Vagina (tissue), 2 donors: ENCODE results near the gene CDON. TPM values are rescaled to one million over a fixed set of nuclear protein-coding genes. Genes with fewer than 3 reads are reported as not detected.

Source experiments
- DNase-seq, 2 donors: peaks; one replicate each; pipeline ENCODE4 v3.0.0-alpha.2; 2017; ENCODE audit errors: extremely low spot score in 2 of 2
- H3K27ac ChIP-seq: fragments of 200-600 bp; sonication (generic); one replicate; pipeline ENCODE4 v1.5.1; 2019
- H3K27me3 ChIP-seq: fragments of 200-600 bp; sonication (generic); one replicate; pipeline ENCODE4 v1.5.1; 2019
- H3K36me3 ChIP-seq, 2 donors: fragments of 200-600 bp; sonication (generic); one replicate each; pipeline ENCODE4 v1.5.1; 2017 to 2019
- H3K4me1 ChIP-seq: fragments of 200-600 bp; sonication (generic); one replicate; pipeline ENCODE4 v1.5.1; 2019
- H3K4me3 ChIP-seq, 2 donors: fragments of 200-600 bp; sonication (generic); 1 replicate in 1 of 2; 2 replicates in 1 of 2; pipeline ENCODE4 v1.5.1; 2016 to 2019
- H3K9me3 ChIP-seq: fragments of 200-600 bp; sonication (generic); one replicate; pipeline ENCODE4 v1.5.1; 2019
- POLR2A ChIP-seq, 2 donors: fragments of 450-650 bp; IDR thresholded peaks; one replicate each; pipeline ENCODE4 v1.6.1; 2017; ENCODE audit warnings: antibody characterized with exemption in 2 of 2, mild to moderate bottlenecking in 2 of 2, moderate library complexity in 2 of 2
- POLR2AphosphoS5 ChIP-seq, 2 donors: sonication (generic); formaldehyde crosslinking; IDR thresholded peaks; one replicate each; pipeline ENCODE4 v1.9.0; 2017; ENCODE audit warnings: antibody characterized with exemption in 2 of 2, mild to moderate bottlenecking in 2 of 2, low read depth in 1 of 2; ENCODE audit not compliant: insufficient read depth in 1 of 2
- intact Hi-C: fragments of 100-400 bp; cut with DNase I; formaldehyde crosslinking; loops from one replicate; pipeline ENCODE4 v1.15.1; 2023
- total RNA-seq: library from RNA; depleted of rRNA; stranded (reverse); fragments of >200 nt; gene quantifications from one replicate; pipeline ENCODE4 v1.2.3, GENCODE V29; 2016
- TF ChIP-seq, protein P1 (sequence below), 3 experiments: fragments of 450-650 bp in 2 of 3; fragments of 200-600 bp in 1 of 3; sonication (generic) in 1 of 3; IDR thresholded peaks; one replicate each; pipeline ENCODE4 v1.5.1; 2017 to 2019; ENCODE audit warnings: antibody characterized with exemption in 3 of 3, mild to moderate bottlenecking in 2 of 3, moderate library complexity in 2 of 3

CDON gene
- total RNA-seq, 1 donor from 2014 or later: 9.8 TPM

DNA sequence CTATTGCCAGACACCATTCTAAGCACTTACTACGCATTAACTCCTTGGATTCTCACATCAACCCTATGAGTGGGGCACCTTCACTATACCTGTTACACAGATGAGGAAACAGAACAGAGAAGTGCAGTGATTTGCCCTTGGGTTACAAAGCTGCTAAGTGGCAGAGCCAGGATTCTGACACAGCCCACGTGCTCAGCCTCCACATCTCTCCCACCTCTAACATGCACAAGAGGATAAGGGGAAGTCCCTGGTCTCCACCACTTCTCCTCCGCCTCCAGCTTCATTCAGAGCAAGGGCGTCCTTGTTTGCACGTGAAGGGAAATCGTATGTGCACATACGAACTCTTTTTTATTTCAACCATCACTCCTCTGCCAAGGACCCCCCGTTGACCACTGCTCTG lies 53.7 kb downstream of the CDON start:
- intact Hi-C loops: no loop called here
- Histone ChIP-seq H3K4me3 (no peak overlapping the region), H3K36me3 (no peaks in the 10 kb centered on the region), H3K9me3 (no peaks in the 10 kb centered on the region), H3K4me1 (no peaks in the 10 kb centered on the region), H3K27ac (no peak overlapping the region), H3K27me3 (no peaks in the 10 kb centered on the region)
- DNase-seq: no peak
- TF ChIP-seq, protein P1, sequence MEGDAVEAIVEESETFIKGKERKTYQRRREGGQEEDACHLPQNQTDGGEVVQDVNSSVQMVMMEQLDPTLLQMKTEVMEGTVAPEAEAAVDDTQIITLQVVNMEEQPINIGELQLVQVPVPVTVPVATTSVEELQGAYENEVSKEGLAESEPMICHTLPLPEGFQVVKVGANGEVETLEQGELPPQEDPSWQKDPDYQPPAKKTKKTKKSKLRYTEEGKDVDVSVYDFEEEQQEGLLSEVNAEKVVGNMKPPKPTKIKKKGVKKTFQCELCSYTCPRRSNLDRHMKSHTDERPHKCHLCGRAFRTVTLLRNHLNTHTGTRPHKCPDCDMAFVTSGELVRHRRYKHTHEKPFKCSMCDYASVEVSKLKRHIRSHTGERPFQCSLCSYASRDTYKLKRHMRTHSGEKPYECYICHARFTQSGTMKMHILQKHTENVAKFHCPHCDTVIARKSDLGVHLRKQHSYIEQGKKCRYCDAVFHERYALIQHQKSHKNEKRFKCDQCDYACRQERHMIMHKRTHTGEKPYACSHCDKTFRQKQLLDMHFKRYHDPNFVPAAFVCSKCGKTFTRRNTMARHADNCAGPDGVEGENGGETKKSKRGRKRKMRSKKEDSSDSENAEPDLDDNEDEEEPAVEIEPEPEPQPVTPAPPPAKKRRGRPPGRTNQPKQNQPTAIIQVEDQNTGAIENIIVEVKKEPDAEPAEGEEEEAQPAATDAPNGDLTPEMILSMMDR (IDR thresholded peaks at IDR 0.05): no peak
- TF ChIP-seq POLR2AphosphoS5 (IDR thresholded peaks at IDR 0.05; ENCODE audit: insufficient read depth in 1 of 2, low read depth in 1 of 2): no peak
- TF ChIP-seq POLR2A (IDR thresholded peaks at IDR 0.05): no peak

- DNase-seq: no peak
- Histone ChIP-seq H3K27me3 (no peaks in the 10 kb centered on the region), H3K9me3 (no peaks in the 10 kb centered on the region), H3K36me3 (no peaks in the 10 kb centered on the region), H3K27ac (peak overlapping the region; percentile 10), H3K4me1 (no peaks in the 10 kb centered on the region), H3K4me3 (no peak overlapping the region)
- intact Hi-C loops: no loop called here
- TF ChIP-seq POLR2AphosphoS5 (IDR thresholded peaks at IDR 0.05; ENCODE audit: insufficient read depth in 1 of 2, low read depth in 1 of 2) (peak in 1 of 2 donors; percentile 38), POLR2A (IDR thresholded peaks at IDR 0.05) (no peak)
These were observed 55.4 kb downstream of the CDON start for GRCh38 chr11:126007238-126007637.

GRCh38 chr11:126006068-126006467 lies 56.6 kb downstream of the CDON start:
- Histone ChIP-seq H3K4me3 (no peak overlapping the region), H3K36me3 (no peaks in the 10 kb centered on the region), H3K27ac (no peak overlapping the region), H3K4me1 (no peaks in the 10 kb centered on the region), H3K9me3 (no peaks in the 10 kb centered on the region), H3K27me3 (no peaks in the 10 kb centered on the region)
- DNase-seq: no peak
- intact Hi-C loops: no loop called here
- no peak for TF ChIP-seq POLR2A (IDR thresholded peaks at IDR 0.05)
- no peak for TF ChIP-seq POLR2AphosphoS5 (IDR thresholded peaks at IDR 0.05; ENCODE audit: insufficient read depth in 1 of 2, low read depth in 1 of 2)
- TF ChIP-seq, protein P1 (IDR thresholded peaks at IDR 0.05): no peak

- H3K27me3 ChIP-seq: no peaks in the 10 kb centered on the region
- intact Hi-C loops: no loop called here
- no peak for DNase-seq
- H3K4me3 ChIP-seq: no peak overlapping the region
- no peaks in the 10 kb centered on the region for H3K9me3 ChIP-seq
- TF ChIP-seq, protein P1 (IDR thresholded peaks at IDR 0.05): no peak
- no peak for TF ChIP-seq POLR2AphosphoS5 (IDR thresholded peaks at IDR 0.05; ENCODE audit: insufficient read depth in 1 of 2, low read depth in 1 of 2)
- TF ChIP-seq POLR2A (IDR thresholded peaks at IDR 0.05): no peak
- H3K27ac ChIP-seq: no peak overlapping the region
- H3K36me3 ChIP-seq: no peaks in the 10 kb centered on the region
- H3K4me1 ChIP-seq: no peaks in the 10 kb centered on the region
These were observed 60.5 kb downstream of the CDON start for GRCh38 chr11:126002181-126002580.

GRCh38 chr11:125999234-125999880 lies 63.3 kb downstream of the CDON start:
- Histone ChIP-seq H3K27ac (no peak overlapping the region), H3K9me3 (no peaks in the 10 kb centered on the region), H3K4me3 (no peak overlapping the region), H3K36me3 (no peaks in the 10 kb centered on the region), H3K4me1 (no peaks in the 10 kb centered on the region), H3K27me3 (no peaks in the 10 kb centered on the region)
- DNase-seq: no peak
- TF ChIP-seq, protein P1 (IDR thresholded peaks at IDR 0.05): no peak
- TF ChIP-seq POLR2A (IDR thresholded peaks at IDR 0.05): no peak
- no peak for TF ChIP-seq POLR2AphosphoS5 (IDR thresholded peaks at IDR 0.05; ENCODE audit: insufficient read depth in 1 of 2, low read depth in 1 of 2)
- intact Hi-C loops: no loop called here
